HepG2 (cell line): ENCODE data around the gene RNF123.

ENCODE experiments used
- EZH2 ChIP-seq: conservative IDR thresholded peaks from 2 replicates; pipeline ENCODE4 v1.6.1; 2012; ENCODE audit warnings: mild to moderate bottlenecking, low read depth, low read length, moderate library complexity
- FOXK2 ChIP-seq: fragments of 450-650 bp; IDR thresholded peaks from 2 replicates; pipeline ENCODE4 v1.6.1; 2016
- GZF1 ChIP-seq: sonication (generic); formaldehyde crosslinking; IDR thresholded peaks from 2 replicates; pipeline ENCODE4 v1.5.1; 2020; ENCODE audit warnings: mild to moderate bottlenecking, missing genetic modification reagents
- KMT2A ChIP-seq: sonication (generic); formaldehyde crosslinking; IDR thresholded peaks from 2 replicates; pipeline ENCODE4 v1.4.0; 2020; ENCODE audit warnings: missing genetic modification reagents
- MAF1 ChIP-seq: sonication (generic); formaldehyde crosslinking; IDR thresholded peaks from 2 replicates; pipeline ENCODE4 v1.5.0; 2020; ENCODE audit warnings: missing genetic modification reagents, borderline replicate concordance
- POLR2A ChIP-seq, 2 experiments: IDR thresholded peaks; 2 replicates each; pipeline ENCODE4 v1.6.1; 2011; ENCODE audit warnings: low read depth in 2 of 2, low read length in 2 of 2, mild to moderate bottlenecking in 1 of 2, moderate library complexity in 1 of 2; ENCODE audit not compliant: insufficient read depth in 1 of 2
- ZFP62 ChIP-seq: sonication (generic); formaldehyde crosslinking; IDR thresholded peaks from 2 replicates; pipeline ENCODE4 v1.4.0; 2020; ENCODE audit warnings: missing genetic modification reagents

DNA sequence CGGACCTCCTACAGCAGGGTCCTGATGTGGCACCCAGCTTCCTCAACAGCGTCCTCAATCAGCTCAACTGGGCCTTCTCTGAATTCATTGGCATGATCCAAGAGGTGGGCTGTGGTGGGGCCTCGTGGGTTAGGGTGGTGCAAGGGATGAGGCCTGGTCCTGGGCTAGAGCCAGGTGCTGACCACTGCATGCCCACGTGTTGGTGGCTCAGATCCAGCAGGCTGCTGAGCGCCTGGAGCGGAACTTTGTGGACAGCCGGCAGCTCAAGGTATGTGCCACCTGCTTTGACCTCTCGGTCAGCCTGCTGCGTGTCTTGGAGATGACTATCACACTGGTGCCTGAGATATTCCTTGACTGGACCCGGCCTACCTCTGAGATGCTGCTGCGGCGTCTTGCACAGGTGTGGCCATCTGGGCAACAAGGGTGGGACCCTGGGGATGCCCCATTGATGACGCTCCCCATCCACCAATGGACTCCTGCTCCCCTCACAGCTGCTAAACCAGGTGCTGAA is 26.3 kb downstream of the RNF123 start:
- TF ChIP-seq GZF1, result no peak
- TF ChIP-seq KMT2A (CRISPR knock-in tag), result no peak
- no peak for TF ChIP-seq EZH2
- TF ChIP-seq MAF1 (CRISPR knock-in tag), result no peak
- no peak for TF ChIP-seq FOXK2
- TF ChIP-seq POLR2A (IDR thresholded peaks at IDR 0.05; ENCODE audit: insufficient read depth in 1 of 2, low read depth in 2 of 2, low read length in 2 of 2), result no peak
- TF ChIP-seq ZFP62 (CRISPR knock-in tag), result no peak
